ENCODE results near the gene C2CD3. TPM values are rescaled to one million over a fixed set of nuclear protein-coding genes. Genes with fewer than 3 reads are reported as not detected.

C2CD3 gene
- total and polyA plus RNA-seq, 4 experiments from 2014 or later: 4.5 to 52.7 (median 26.5) TPM

DNA sequence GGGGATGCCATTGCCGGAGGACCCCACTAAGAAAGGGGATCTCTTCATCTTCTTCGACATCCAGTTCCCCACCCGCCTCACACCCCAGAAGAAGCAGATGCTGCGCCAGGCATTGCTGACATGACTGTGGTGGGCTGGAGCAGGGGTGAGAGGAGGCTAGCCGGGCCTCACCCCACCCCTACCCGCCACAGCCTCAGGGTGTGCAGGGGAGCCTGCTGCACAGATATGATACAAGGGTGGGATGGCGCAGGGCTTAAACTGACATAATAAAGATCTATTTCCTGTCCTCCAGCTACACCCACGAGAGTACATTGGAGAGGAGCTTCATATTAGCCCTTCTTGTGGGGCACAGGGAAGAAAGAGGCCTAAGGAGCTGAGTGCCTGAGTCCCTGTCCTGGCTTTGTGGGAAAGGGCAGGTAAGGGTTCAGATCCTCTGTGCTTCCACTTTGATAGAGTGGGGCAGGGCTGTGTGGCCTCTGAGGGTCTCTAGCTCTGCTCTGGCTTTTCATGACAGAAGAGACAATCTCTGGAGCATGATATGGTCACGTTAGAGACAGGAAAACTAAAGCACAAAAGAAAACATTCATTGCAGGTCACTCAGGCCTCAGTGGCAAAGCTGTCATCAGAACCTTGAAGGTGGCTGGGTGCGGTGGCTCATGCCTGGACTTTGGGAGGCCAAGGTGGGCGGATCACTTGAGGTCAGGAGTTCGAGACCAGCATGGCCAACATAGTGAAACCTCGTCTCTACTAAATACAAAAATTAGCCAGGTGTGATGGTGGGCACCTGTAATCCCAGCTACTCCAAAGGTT, 200.6 kb downstream of the C2CD3 start:
- ChIA-PET POLR2A (ENCODE audit: partially characterized antibody) (interaction anchor here (0.6 to 38.4 kb wide), 17 partner anchors 9 to 262 kb away, joined by 3 to 2221 read pairs (median 4); partner anchors contain the start of genes C2CD3, DNAJB13, PPME1 and UCP2), CTCF (ENCODE audit: partially characterized antibody) (interaction anchor here (0.9 to 1.8 kb wide), 5 partner anchors 10 to 60 kb away, joined by 3 to 19 read pairs (median 4); no protein-coding TSS in a partner anchor)
- peak overlapping the region in 7 of 8 donors; percentile 14 to 78 (median 52) for H3K4me3 Mint-ChIP-seq
- DNase-seq: peak in 2 of 5 donors; percentile 37 to 62
- H3K9me3 ChIP-seq (ENCODE audit: control insufficient read depth in 1 of 2, low read length in 2 of 2): no peaks in the 10 kb centered on the region
- H3K4me3 ChIP-seq (ENCODE audit: low read length in 2 of 2): no peak overlapping the region
- no peaks in the 10 kb centered on the region for H3K27me3 ChIP-seq (ENCODE audit: insufficient read depth, low read length)
- peaks cover 60 to 88% (median 71%) of the 10 kb centered on the region in 4 donors for H3K4me1 Mint-ChIP-seq
- peak overlapping the region; percentile 92 to 100 (median 96) for H3K27ac Mint-ChIP-seq
- no peaks in the 10 kb centered on the region for H3K27me3 Mint-ChIP-seq
- H3K27ac ChIP-seq (ENCODE audit: low read depth, low read length): peak overlapping the region; percentile 51
- intact Hi-C loops (cut with micrococcal nuclease): loop anchor here (2.0 to 10.0 kb wide), 2 partner anchors 13 to 285 kb away; partner anchors contain the start of gene UCP2
- H3K36me3 Mint-ChIP-seq: peaks cover 14 to 18% of the 10 kb centered on the region in 2 donors
- peaks cover 10% of the 10 kb centered on the region for H3K36me3 ChIP-seq (ENCODE audit: insufficient read depth, low read length)
- H3K4me1 ChIP-seq (ENCODE audit: insufficient read depth, low read length): peaks cover 87% of the 10 kb centered on the region
- no peaks in the 10 kb centered on the region for H3K9me3 Mint-ChIP-seq

GRCh38 chr11:73969091-73969490, 201.7 kb downstream of the C2CD3 start:
- Mint-ChIP-seq H3K4me3 (peak overlapping the region in 6 of 8 donors; percentile 2 to 80 (median 58)), H3K4me1 (peaks cover 53 to 88% (median 67%) of the 10 kb centered on the region in 4 donors), H3K36me3 (peaks cover 3 to 7% of the 10 kb centered on the region in 2 donors), H3K27me3 (no peaks in the 10 kb centered on the region), H3K9me3 (no peaks in the 10 kb centered on the region), H3K27ac (peak overlapping the region; percentile 93 to 100 (median 96))
- no peaks in the 10 kb centered on the region for H3K36me3 ChIP-seq (ENCODE audit: insufficient read depth, low read length)
- H3K27me3 ChIP-seq (ENCODE audit: insufficient read depth, low read length): no peaks in the 10 kb centered on the region
- ChIA-PET POLR2A (ENCODE audit: partially characterized antibody) (interaction anchor here (0.5 to 38.4 kb wide), 8 partner anchors 8 to 201 kb away, joined by 3 to 2221 read pairs (median 4); partner anchors contain the start of genes UCP2 and UCP3), CTCF (ENCODE audit: partially characterized antibody) (interaction anchor here (0.6 kb wide), 1 partner anchor 50 kb away, joined by 3 read pairs; no protein-coding TSS in a partner anchor)
- peak overlapping the region; percentile 51 for H3K27ac ChIP-seq (ENCODE audit: low read depth, low read length)
- DNase-seq: no peak
- H3K4me1 ChIP-seq (ENCODE audit: insufficient read depth, low read length): peaks cover 83% of the 10 kb centered on the region
- H3K9me3 ChIP-seq (ENCODE audit: control insufficient read depth in 1 of 2, low read length in 2 of 2): no peaks in the 10 kb centered on the region
- intact Hi-C loops (cut with micrococcal nuclease): loop anchor here (2.0 to 10.0 kb wide), 2 partner anchors 14 to 286 kb away; partner anchors contain the start of gene UCP2
- peak overlapping the region in 1 of 2 donors; percentile 7 for H3K4me3 ChIP-seq (ENCODE audit: low read length in 2 of 2)

DNA sequence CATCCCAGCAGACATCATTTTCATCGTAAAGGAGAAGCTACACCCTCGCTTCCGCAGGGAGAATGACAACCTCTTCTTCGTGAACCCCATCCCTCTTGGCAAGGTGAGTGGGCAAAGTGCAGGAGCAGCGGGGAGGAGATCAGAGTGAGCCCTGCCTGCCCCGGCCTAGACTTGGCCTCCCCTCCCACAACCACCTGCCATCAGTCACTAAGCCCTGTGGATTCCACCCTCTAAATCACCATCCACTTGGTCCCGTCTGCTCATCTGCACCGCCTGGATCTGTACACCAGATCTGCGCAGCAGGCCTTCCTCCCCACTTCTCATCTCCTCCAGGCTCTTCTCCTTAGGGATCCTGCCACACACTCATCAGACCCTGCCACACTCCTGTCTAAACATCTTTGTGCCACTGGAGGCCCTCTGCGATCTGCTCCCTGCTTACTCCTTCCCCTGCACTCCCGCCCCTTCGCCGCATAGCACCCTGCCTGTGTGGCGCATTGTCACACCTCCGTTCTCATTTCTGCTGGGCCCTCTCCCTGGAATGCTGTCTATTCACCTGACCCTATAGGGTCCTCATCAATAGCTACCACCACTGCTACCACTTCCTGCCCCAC, 202.3 kb downstream of the C2CD3 start:
- Histone ChIP-seq H3K9me3 (ENCODE audit: control insufficient read depth in 1 of 2, low read length in 2 of 2) (no peaks in the 10 kb centered on the region), H3K4me1 (ENCODE audit: insufficient read depth, low read length) (peaks cover 77% of the 10 kb centered on the region), H3K27ac (ENCODE audit: low read depth, low read length) (peak overlapping the region; percentile 51), H3K27me3 (ENCODE audit: insufficient read depth, low read length) (no peaks in the 10 kb centered on the region), H3K36me3 (ENCODE audit: insufficient read depth, low read length) (no peaks in the 10 kb centered on the region), H3K4me3 (ENCODE audit: low read length in 2 of 2) (no peak overlapping the region)
- DNase-seq: no peak
- Mint-ChIP-seq H3K4me1 (peaks cover 51 to 86% (median 64%) of the 10 kb centered on the region in 4 donors), H3K9me3 (no peaks in the 10 kb centered on the region), H3K27ac (peak overlapping the region; percentile 91 to 98 (median 95)), H3K27me3 (no peaks in the 10 kb centered on the region), H3K36me3 (peaks cover 0 to 3% of the 10 kb centered on the region in 2 donors), H3K4me3 (peak overlapping the region in 5 of 8 donors; percentile 22 to 80 (median 63))
- ChIA-PET CTCF (ENCODE audit: partially characterized antibody) (interaction anchor here (0.9 kb wide), 1 partner anchor 37 kb away, joined by 3 read pairs; no protein-coding TSS in a partner anchor), POLR2A (ENCODE audit: partially characterized antibody) (interaction anchor here (1.0 to 38.4 kb wide), 4 partner anchors 13 to 202 kb away, joined by 3 to 2221 read pairs (median 314); partner anchors contain the start of genes UCP2 and UCP3)
- intact Hi-C loops (cut with micrococcal nuclease): loop anchor here (2.0 to 10.0 kb wide), 2 partner anchors 14 to 286 kb away; partner anchors contain the start of gene UCP2

GRCh38 chr11:73965764-73966121, 205.1 kb downstream of the C2CD3 start:
- Mint-ChIP-seq H3K27ac (peak overlapping the region; percentile 3 to 74 (median 43)), H3K36me3 (no peaks in the 10 kb centered on the region), H3K4me3 (no peak overlapping the region), H3K9me3 (no peaks in the 10 kb centered on the region), H3K27me3 (no peaks in the 10 kb centered on the region), H3K4me1 (peaks cover 32 to 58% (median 42%) of the 10 kb centered on the region in 4 donors)
- Histone ChIP-seq H3K27me3 (ENCODE audit: insufficient read depth, low read length) (no peaks in the 10 kb centered on the region), H3K9me3 (ENCODE audit: control insufficient read depth in 1 of 2, low read length in 2 of 2) (no peaks in the 10 kb centered on the region), H3K4me1 (ENCODE audit: insufficient read depth, low read length) (peaks cover 50% of the 10 kb centered on the region), H3K36me3 (ENCODE audit: insufficient read depth, low read length) (no peaks in the 10 kb centered on the region), H3K27ac (ENCODE audit: low read depth, low read length) (no peak overlapping the region), H3K4me3 (ENCODE audit: low read length in 2 of 2) (no peak overlapping the region)
- no peak for DNase-seq
- intact Hi-C loops (cut with micrococcal nuclease): loop anchor here (10.0 kb wide), 1 partner anchor 289 kb away; no protein-coding TSS in a partner anchor
- POLR2A ChIA-PET (ENCODE audit: partially characterized antibody): interaction anchor here (1.7 to 38.4 kb wide), 3 partner anchors 9 to 41 kb away, joined by 12 to 2221 read pairs (median 623); partner anchors contain the start of genes UCP2 and UCP3
- CTCF ChIA-PET (ENCODE audit: partially characterized antibody): interaction anchor here (0.5 to 2.6 kb wide), 9 partner anchors 11 to 164 kb away, joined by 3 to 15 read pairs (median 4); no protein-coding TSS in a partner anchor

DNA sequence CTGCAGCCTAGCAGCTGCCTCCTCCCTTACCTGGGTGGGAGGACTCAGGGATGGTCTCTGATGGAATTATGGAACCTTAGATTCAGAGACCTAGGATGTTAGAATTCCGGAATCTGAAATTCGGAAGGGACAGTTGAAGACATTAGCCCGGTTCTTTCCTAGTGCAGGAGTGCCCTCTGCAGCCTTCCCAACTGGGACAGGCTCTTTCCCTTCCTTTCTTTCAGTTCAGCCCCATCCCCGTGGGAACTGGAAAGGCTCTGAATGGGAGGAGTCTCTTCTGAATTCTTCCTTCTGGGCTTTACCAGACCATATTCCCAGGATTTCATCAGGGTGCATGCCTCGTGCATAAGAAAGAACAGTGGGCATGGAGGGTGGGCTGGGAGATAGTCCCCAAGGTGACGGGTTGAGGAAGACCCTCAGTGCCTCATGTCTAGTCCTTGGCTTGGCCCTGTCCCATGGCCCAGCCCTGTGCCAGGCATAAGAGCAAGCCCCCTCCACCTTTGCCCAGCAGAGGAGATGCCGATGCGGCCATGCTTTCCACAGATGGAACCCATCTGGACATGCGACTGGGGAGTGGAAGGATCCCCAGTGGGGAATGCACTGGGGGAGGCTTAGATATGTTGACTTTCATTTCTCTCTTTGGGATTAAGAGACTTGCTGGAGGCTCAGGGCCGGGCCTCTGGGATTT, 205.6 kb downstream of the C2CD3 start:
- intact Hi-C loops (cut with micrococcal nuclease): loop anchor here (10.0 kb wide), 1 partner anchor 290 kb away; no protein-coding TSS in a partner anchor
- POLR2A ChIA-PET (ENCODE audit: partially characterized antibody): interaction anchor here (1.3 to 38.4 kb wide), 4 partner anchors 8 to 42 kb away, joined by 4 to 2221 read pairs (median 318); partner anchors contain the start of genes UCP2 and UCP3
- H3K9me3 ChIP-seq (ENCODE audit: control insufficient read depth in 1 of 2, low read length in 2 of 2): no peaks in the 10 kb centered on the region
- H3K36me3 Mint-ChIP-seq: no peaks in the 10 kb centered on the region
- no peak overlapping the region for H3K4me3 ChIP-seq (ENCODE audit: low read length in 2 of 2)
- H3K27ac ChIP-seq (ENCODE audit: low read depth, low read length): no peak overlapping the region
- peaks cover 45% of the 10 kb centered on the region for H3K4me1 ChIP-seq (ENCODE audit: insufficient read depth, low read length)
- H3K9me3 Mint-ChIP-seq: no peaks in the 10 kb centered on the region
- H3K27me3 Mint-ChIP-seq: no peaks in the 10 kb centered on the region
- peaks cover 30 to 53% (median 38%) of the 10 kb centered on the region in 4 donors for H3K4me1 Mint-ChIP-seq
- no peaks in the 10 kb centered on the region for H3K36me3 ChIP-seq (ENCODE audit: insufficient read depth, low read length)
- H3K27ac Mint-ChIP-seq: peak overlapping the region in 4 of 7 donors; percentile 37 to 48 (median 41)
- H3K4me3 Mint-ChIP-seq: peak overlapping the region in 1 of 8 donors; percentile 52
- DNase-seq: no peak
- CTCF ChIA-PET (ENCODE audit: partially characterized antibody): interaction anchor here (0.7 to 2.6 kb wide), 19 partner anchors 8 to 183 kb away, joined by 3 to 29 read pairs (median 4); partner anchors contain the start of gene UCP2
- no peaks in the 10 kb centered on the region for H3K27me3 ChIP-seq (ENCODE audit: insufficient read depth, low read length)

DNA sequence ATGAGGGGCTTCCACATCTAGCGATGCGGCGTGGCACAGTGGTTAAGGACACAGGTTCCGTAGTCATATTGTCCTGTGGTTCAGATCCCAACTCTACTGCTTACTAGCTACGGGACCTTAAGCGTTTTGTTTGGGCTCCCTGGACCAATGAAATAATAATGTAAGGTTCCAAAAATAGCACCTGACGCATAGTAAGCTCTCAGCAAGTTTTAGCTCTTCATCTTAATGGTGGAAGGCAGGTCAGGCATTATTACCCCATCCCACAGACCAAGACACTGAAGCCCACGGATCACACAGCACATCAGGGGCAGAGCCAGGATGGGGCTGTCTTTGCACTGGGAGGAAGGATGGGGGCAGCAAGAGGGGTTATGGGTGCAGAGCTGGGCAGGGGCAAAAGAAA, 206.9 kb downstream of the C2CD3 start:
- POLR2A ChIA-PET (ENCODE audit: partially characterized antibody): interaction anchor here (0.5 to 38.4 kb wide), 10 partner anchors 9 to 207 kb away, joined by 3 to 2221 read pairs (median 4); partner anchors contain the start of genes C2CD3, PPME1, UCP2 and UCP3
- CTCF ChIA-PET (ENCODE audit: partially characterized antibody): interaction anchor here (0.7 to 2.6 kb wide), 26 partner anchors 9 to 292 kb away, joined by 3 to 29 read pairs (median 4); partner anchors contain the start of gene UCP2
- intact Hi-C loops (cut with micrococcal nuclease): loop anchor here (1.0 to 10.0 kb wide), 5 partner anchors 41 to 291 kb away; partner anchors contain the start of genes C2CD3 and PPME1
- peak overlapping the region in 2 of 8 donors; percentile 43 to 80 for H3K4me3 Mint-ChIP-seq
- H3K27me3 Mint-ChIP-seq: no peaks in the 10 kb centered on the region
- H3K4me3 ChIP-seq (ENCODE audit: low read length in 2 of 2): no peak overlapping the region
- H3K4me1 Mint-ChIP-seq: peaks cover 16 to 40% (median 25%) of the 10 kb centered on the region in 4 donors
- H3K9me3 ChIP-seq (ENCODE audit: control insufficient read depth in 1 of 2, low read length in 2 of 2): no peaks in the 10 kb centered on the region
- no peaks in the 10 kb centered on the region for H3K36me3 Mint-ChIP-seq
- H3K27me3 ChIP-seq (ENCODE audit: insufficient read depth, low read length): no peaks in the 10 kb centered on the region
- DNase-seq: no peak
- no peak overlapping the region for H3K27ac ChIP-seq (ENCODE audit: low read depth, low read length)
- peak overlapping the region in 5 of 7 donors; percentile 6 to 82 (median 69) for H3K27ac Mint-ChIP-seq
- H3K9me3 Mint-ChIP-seq: no peaks in the 10 kb centered on the region
- peaks cover 31% of the 10 kb centered on the region for H3K4me1 ChIP-seq (ENCODE audit: insufficient read depth, low read length)
- H3K36me3 ChIP-seq (ENCODE audit: insufficient read depth, low read length): no peaks in the 10 kb centered on the region

Data from CD4-positive, alpha-beta memory T cell (primary cell).